Kidney (tissue), 14 donors: Measurements from ENCODE around the gene DRD2. TPM values are rescaled to one million over a fixed set of nuclear protein-coding genes. Genes with fewer than 3 reads are reported as not detected.

ENCODE experiments used
- DNase-seq, 5 donors: peaks; one replicate each; pipeline ENCODE4 v3.0.0-alpha.2; 2013 to 2020
- FAIRE-seq: peaks from 2 replicates; lab custom pipeline; 2012; peaks lifted over from hg19 to GRCh38; lab: Jason Lieb, UNC
- H3K27ac ChIP-seq, 2 donors: one replicate each; pipeline ENCODE4 v1.7.0; 2013; ENCODE audit warnings: low read depth in 2 of 2, low read length in 2 of 2, inconsistent platforms in 1 of 2
- H3K27me3 ChIP-seq: one replicate; pipeline ENCODE4 v1.7.1; 2013; ENCODE audit warnings: low read length, inconsistent platforms; ENCODE audit not compliant: control insufficient read depth, insufficient read depth
- H3K36me3 ChIP-seq, 3 donors: one replicate each; pipeline versions ENCODE4 v1.7.0 to v1.7.1; 2013; ENCODE audit warnings: low read length in 3 of 3, control low read depth in 1 of 3, inconsistent platforms in 1 of 3; ENCODE audit not compliant: insufficient read depth in 3 of 3, control insufficient read depth in 2 of 3
- H3K4me1 ChIP-seq, 3 donors: one replicate each; pipeline versions ENCODE4 v1.7.0 to v1.7.1; 2013; ENCODE audit warnings: low read length in 3 of 3, inconsistent platforms in 1 of 3, low read depth in 1 of 3; ENCODE audit not compliant: control insufficient read depth in 2 of 3, insufficient read depth in 2 of 3
- H3K4me3 ChIP-seq, 3 donors: one replicate each; pipeline versions ENCODE4 v1.7.0 to v1.8.1; 2013; ENCODE audit warnings: low read length in 3 of 3, control low read depth in 1 of 3, inconsistent platforms in 1 of 3
- H3K9ac ChIP-seq, 3 donors: one replicate each; pipeline versions ENCODE4 v1.7.0 to v1.7.1; 2013; ENCODE audit warnings: low read length in 3 of 3, control low read depth in 1 of 3, inconsistent platforms in 1 of 3
- H3K9me3 ChIP-seq, 3 donors: one replicate each; pipeline versions ENCODE4 v1.7.0 to v1.7.1; 2013; ENCODE audit warnings: low read length in 3 of 3, control low read depth in 1 of 3, inconsistent platforms in 1 of 3; ENCODE audit not compliant: control insufficient read depth in 2 of 3, insufficient read depth in 1 of 3
- intact Hi-C: fragments of 100-400 bp; cut with DNase I; formaldehyde crosslinking; loops from one replicate; pipeline ENCODE4 v1.11.1; 2022
- polyA plus RNA-seq: library from polyadenylated mRNA; stranded (reverse); fragments of 350-450 nt; fragmentation: Illumina TruSeq; extraction: RNeasy Lipid Tissue Mini Kit (QIAGEN cat#74804); gene quantifications from one replicate; pipeline ENCODE4 v1.2.3, GENCODE V29; 2014; ENCODE audit warnings: low read depth, low replicate concordance; ENCODE audit not compliant: insufficient read depth
- total RNA-seq: library from RNA; stranded (reverse); fragmentation: NEBNext Ultra II Directional; extraction: Animal tissue kit (Norgen Biotek cat#: 25700); gene quantifications from one replicate; pipeline ENCODE4 v1.2.1, GENCODE V29; 2021
- TF ChIP-seq, protein P1 (sequence below): IDR thresholded peaks from 3 replicates; pipeline ENCODE4 v1.5.1; 2012; ENCODE audit warnings: mild to moderate bottlenecking, moderate library complexity, borderline replicate concordance; ENCODE audit not compliant: insufficient read depth; ENCODE audit errors: extremely low read depth
- donor health status: control.
- donor health status: control.
- donor health status: control.
- donor health status: control.
- donor health status: control.
- donor health status: DM: yes; HTN: yes; CAD: no.
- donor health status: Normal renal cell carcinoma (clear cell type).

Gene DRD2
- total and polyA plus RNA-seq, 2 donors from 2014 or later, result 0.31 to 0.47 TPM

DNA sequence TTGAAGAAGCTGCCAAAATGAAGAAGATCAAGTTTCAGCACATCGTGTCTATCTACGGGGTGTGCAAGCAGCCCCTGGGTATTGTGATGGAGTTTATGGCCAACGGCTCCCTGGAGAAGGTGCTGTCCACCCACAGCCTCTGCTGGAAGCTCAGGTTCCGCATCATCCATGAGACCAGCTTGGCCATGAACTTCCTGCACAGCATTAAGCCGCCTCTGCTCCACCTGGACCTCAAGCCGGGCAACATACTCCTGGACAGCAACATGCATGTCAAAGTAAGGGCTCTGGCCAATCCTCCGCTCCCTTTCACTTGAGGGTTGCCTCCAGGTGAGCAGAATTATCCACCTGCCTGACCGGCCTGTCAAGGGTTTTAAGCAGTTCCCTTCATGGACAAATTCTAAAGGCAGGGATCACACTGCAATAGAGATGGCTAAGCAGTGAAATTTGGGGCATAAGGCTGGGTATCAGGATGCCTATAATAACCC is 81.7 kb downstream of the DRD2 start:
- no peaks in the 10 kb centered on the region for H3K4me1 ChIP-seq
- no peaks in the 10 kb centered on the region for H3K36me3 ChIP-seq
- H3K9me3 ChIP-seq, result no peaks in the 10 kb centered on the region
- no peaks in the 10 kb centered on the region for H3K27me3 ChIP-seq
- no peak for DNase-seq
- H3K27ac ChIP-seq, result no peak overlapping the region
- FAIRE-seq, result no peak
- TF ChIP-seq, protein P1, sequence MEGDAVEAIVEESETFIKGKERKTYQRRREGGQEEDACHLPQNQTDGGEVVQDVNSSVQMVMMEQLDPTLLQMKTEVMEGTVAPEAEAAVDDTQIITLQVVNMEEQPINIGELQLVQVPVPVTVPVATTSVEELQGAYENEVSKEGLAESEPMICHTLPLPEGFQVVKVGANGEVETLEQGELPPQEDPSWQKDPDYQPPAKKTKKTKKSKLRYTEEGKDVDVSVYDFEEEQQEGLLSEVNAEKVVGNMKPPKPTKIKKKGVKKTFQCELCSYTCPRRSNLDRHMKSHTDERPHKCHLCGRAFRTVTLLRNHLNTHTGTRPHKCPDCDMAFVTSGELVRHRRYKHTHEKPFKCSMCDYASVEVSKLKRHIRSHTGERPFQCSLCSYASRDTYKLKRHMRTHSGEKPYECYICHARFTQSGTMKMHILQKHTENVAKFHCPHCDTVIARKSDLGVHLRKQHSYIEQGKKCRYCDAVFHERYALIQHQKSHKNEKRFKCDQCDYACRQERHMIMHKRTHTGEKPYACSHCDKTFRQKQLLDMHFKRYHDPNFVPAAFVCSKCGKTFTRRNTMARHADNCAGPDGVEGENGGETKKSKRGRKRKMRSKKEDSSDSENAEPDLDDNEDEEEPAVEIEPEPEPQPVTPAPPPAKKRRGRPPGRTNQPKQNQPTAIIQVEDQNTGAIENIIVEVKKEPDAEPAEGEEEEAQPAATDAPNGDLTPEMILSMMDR, result no peak
- intact Hi-C loops, result no loop called here
- H3K9ac ChIP-seq, result no peak overlapping the region
- no peak overlapping the region for H3K4me3 ChIP-seq

DNA sequence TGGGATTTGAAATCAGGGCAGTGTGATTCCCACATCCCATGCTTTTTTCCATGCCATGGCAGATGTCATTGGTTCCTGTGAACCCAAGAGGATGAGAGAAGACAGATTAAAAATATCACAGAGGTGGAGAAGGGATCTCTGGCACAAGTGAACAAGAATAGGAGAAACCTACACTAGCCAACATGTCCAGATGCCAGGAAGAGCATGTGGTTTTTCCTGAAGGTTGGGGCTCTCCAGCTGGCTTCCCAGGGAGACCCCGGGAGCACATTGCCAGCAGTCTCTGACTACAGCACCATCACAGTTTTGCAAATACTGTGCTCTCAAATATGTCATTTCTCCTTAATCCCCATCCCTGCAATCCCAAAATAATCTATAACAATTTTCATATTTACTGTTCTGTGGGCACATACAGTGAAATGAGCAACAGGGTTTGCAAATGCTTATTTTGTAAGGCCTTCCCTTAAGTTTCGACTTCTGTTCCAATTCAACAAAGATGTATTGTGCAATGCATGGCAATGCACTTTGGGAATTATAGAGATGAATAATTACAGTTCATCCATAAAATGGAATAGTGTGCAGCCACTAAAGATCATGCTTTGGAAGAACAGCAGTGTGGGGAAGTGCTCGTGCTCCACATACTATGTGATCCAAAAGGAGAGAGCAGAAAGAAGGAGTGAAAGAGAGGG is 82.8 kb downstream of the DRD2 start:
- no peaks in the 10 kb centered on the region for H3K4me1 ChIP-seq
- intact Hi-C loops, result no loop called here
- H3K27ac ChIP-seq, result no peak overlapping the region
- no peaks in the 10 kb centered on the region for H3K9me3 ChIP-seq
- H3K27me3 ChIP-seq, result no peaks in the 10 kb centered on the region
- H3K36me3 ChIP-seq, result no peaks in the 10 kb centered on the region
- no peak overlapping the region for H3K4me3 ChIP-seq
- FAIRE-seq (no peak), DNase-seq (no peak)
- TF ChIP-seq, protein P1, result no peak
- no peak overlapping the region for H3K9ac ChIP-seq

DNA sequence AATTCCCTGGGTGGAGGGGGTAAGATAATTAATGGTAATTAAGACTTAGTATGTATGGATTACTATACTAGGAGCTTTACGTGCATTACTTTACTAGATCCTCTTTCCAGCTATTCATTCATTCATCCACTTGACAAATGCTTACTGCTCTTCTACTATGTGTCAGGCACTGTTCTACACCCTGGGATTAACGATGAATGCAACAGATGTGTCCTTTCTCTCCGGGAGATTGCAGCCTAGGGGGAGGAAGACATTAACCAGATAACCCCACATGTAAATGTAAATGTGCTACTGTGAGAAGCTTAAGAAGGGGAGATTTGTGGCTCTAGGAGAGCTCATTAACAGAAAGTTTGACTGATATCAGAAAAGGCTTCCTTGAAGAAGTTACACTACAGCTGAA is 85.9 kb downstream of the DRD2 start:
- FAIRE-seq (no peak), DNase-seq (peak in 1 of 5 donors; percentile 31)
- TF ChIP-seq, protein P1, result no peak
- Histone ChIP-seq H3K27me3 (no peaks in the 10 kb centered on the region), H3K9ac (no peak overlapping the region), H3K27ac (no peak overlapping the region), H3K4me3 (no peak overlapping the region), H3K9me3 (no peaks in the 10 kb centered on the region), H3K36me3 (no peaks in the 10 kb centered on the region), H3K4me1 (no peaks in the 10 kb centered on the region)
- intact Hi-C loops, result no loop called here
